Measurements from ENCODE around the gene CYRIA.

CYRIA gene

DNA sequence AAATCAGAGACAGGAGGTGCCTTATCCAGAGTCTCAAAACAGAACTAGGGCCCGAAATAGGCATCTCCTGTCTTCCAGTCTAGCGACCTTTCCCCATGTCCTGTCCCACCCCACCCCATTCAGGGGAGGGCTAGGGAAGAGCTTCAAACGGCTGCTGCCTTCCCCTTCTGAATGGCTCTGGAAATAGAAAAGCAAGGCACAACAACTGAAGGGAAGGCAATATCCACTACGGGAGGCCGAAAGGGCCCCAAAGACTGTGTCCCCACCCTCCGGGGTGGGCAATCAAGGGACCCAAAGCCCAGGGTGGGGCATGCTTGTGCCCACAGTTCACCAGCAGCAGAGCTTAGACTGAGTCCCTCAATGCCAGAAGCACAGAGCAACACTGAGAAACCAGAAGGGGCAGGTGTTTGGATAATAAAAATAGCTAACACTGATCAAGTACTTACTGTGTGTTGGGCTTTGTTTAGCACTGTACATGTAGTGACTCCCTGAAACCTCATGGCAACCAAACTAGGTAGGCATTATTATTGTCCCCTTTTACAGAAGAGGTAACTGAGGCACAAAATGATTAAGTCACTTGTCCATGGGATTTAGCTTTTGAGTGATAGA lies 38.5 kb downstream of the CYRIA start:
- DNase-seq = no peak

GRCh38 chr2:16626497-16626896 lies 39.1 kb downstream of the CYRIA start:
- DNase-seq = no peak

GRCh38 chr2:16625759-16626158 lies 39.9 kb downstream of the CYRIA start:
- no peak for DNase-seq

GRCh38 chr2:16625201-16625729 lies 40.4 kb downstream of the CYRIA start:
- DNase-seq = no peak

DNA sequence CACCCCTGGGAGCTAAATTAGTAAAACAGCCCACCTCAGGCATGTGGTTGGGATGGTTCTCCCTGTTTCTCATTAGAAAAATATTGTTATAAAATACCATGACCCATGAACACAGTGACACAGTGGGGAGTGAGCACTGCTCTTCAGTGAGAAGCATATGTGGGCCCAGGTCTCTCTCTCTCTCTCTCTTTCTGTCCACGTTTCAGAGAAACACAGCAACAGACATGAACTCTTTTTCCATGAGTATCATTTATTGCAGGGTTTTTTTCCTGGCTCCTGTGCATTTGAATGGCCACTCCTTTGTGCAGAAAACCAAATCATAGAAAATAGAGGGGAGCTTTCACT lies 41.2 kb downstream of the CYRIA start:
- DNase-seq = no peak

DNA sequence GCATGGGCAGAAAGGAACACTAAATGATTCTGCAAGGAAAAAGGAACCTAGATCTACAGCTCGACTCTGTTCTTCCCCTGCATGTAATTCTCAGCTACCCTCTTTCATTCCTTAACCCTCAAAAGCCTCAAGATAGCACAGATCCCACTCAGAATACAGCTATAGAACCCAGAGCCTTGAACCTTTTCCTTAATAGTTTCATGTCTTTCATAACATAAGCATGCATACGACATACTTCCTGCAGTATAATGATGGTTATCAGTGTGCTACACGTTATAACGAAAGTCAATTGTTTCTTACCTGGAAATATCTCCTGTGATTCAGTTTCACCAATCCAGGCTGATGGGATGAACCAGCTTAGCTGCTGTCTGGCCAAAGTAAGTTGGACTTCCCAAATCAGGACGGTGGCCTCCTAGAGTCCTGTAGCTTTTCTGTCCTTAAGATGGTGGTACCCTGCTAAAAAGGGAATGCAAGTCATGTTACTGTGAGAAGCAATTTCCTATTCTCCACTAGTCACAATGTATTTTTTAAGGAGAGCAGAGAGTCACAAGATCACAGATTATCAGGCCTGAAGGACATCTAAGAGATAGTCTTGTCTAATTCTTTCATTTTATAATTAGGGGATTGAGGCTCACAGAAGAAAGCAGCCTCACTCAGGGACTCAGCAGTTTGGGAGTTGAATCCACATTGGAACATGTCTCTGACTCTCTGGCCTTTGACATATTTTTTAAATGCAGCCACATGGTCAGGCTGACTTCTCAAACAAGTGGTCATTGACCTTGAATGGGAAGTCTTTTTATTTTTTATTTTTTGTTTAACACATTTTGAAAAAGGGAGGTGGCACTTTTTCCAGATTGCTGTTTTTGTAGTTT lies 41.8 kb downstream of the CYRIA start:
- DNase-seq = no peak

DNA sequence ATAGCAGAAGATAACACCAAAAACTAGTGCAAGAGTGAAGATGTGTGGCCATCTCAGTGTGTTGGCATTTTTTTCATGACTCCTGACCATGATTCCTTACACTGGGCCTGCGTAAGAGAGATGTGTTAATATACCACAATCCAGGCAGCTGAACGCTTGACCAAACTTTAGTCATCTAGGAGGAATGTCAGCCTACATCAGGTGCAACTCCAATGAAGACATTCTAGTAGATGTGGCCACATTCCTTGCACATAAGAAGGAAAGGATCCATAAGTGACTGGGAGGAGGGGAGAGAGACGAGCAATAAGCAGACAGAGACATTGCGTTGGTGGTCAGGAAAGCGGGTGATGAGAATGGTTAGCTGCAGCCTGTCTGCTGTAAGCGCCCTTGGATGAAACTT lies 42.6 kb downstream of the CYRIA start:
- no peak for DNase-seq

- no peak for DNase-seq
Observed at GRCh38 chr2:16622399-16622968, 43.1 kb downstream of the CYRIA start.

GRCh38 chr2:16621316-16621715 lies 44.3 kb downstream of the CYRIA start:
- no peak for DNase-seq

DNA sequence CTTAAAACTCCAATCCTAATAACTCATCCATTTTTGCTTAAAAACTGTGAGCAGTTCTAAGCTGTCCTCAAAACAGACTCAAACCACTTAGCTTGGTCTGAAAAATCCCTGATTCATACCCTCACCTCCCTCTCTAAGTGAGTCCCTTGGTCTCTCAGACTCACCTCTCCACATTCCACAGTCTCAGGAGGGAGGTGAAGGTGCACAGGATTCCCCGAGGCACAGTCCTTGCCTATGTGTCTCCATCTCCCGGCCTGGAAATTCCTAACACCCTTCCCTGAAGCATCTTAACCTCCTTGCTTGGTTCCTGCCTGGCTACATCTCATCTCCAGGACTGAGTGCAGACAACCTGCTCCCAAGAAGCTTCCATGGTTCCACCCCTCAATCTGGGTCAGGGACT lies 45.0 kb downstream of the CYRIA start:
- DNase-seq = no peak

- DNase-seq = no peak
Observed at GRCh38 chr2:16619576-16620245, 45.9 kb downstream of the CYRIA start.

DNA sequence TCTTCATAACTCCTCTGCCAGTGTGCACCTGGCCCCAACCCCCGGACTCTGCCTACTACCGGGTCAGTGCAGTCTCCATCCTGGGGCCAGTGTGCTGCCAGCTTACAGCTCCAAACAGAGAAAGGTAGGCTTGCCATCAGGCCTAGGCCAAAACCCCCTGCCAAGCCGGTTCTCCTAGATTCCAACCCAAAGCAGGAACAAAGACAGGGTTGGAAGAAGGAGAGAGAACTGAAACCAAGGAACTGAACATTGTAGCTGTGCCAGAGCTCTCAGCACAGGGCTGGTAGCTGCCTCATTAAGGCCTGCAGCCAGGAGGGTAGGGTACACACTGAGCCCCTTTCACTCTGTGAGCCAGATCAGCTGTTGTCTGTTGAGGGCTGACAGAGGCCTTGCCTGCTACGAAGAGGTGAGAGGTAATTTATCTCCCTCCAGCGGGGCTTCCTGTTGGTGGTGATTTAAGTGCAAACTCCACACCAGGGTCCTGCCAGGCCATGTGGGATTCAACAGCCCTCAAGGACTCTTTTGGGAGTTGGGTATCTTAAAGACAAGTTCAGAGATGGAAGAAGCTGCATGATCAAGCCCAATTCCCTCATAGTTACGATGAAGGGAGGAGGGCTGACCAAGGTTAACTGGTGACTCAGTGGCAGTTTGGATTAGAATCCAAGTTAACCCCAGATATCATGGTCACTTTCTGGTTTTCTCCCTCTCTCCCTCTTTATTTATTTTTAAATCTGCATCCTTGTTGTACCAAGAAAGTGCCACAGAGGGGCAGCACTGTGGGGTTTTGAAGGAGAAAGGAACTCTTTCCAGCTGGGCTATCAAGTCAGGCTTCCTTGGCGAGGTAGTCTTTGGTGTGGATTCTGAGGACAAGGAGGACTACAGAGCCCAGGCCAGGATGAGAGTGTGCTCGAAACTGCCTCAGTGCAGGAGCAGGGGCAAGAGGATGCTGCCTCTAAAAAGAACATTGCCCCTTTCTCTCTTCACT lies 48.1 kb downstream of the CYRIA start:
- DNase-seq = no peak
